Measurements from ENCODE around the gene DCT.

GRCh38 chr13:94419304-94419924, 60.1 kb downstream of the DCT start:
- TF ChIP-seq CTCF (IDR thresholded peaks at IDR 0.05; ENCODE audit: low read length) (no peak), EZH2 (optimal IDR thresholded peaks at IDR 0.05; ENCODE audit: low read depth, low read length) (no peak), EZH2phosphoT487 (IDR thresholded peaks at IDR 0.05; ENCODE audit: low read length) (no peak)
